ENCODE measurements around the gene ARHGAP42.

DNA sequence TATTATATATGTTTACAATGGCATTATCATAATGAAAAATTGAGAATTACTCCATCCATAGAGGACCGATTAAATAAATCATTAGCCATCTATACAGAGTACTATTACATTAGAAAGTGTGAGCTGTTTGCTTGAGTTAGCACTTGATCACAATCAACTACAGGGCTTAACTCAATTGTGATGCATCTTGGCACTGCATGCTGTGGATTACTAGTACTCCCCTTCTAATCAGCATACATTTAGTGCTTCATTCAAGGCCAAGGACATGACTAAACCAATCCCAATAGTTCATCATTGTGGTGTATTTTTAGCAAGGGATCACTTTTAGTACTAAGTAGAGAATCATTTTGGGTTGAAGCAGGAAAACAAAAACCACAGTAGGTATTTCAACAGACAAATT lies 23.5 kb upstream of the ARHGAP42 start:
- TF ChIP-seq, protein P1, sequence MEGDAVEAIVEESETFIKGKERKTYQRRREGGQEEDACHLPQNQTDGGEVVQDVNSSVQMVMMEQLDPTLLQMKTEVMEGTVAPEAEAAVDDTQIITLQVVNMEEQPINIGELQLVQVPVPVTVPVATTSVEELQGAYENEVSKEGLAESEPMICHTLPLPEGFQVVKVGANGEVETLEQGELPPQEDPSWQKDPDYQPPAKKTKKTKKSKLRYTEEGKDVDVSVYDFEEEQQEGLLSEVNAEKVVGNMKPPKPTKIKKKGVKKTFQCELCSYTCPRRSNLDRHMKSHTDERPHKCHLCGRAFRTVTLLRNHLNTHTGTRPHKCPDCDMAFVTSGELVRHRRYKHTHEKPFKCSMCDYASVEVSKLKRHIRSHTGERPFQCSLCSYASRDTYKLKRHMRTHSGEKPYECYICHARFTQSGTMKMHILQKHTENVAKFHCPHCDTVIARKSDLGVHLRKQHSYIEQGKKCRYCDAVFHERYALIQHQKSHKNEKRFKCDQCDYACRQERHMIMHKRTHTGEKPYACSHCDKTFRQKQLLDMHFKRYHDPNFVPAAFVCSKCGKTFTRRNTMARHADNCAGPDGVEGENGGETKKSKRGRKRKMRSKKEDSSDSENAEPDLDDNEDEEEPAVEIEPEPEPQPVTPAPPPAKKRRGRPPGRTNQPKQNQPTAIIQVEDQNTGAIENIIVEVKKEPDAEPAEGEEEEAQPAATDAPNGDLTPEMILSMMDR (IDR thresholded peaks at IDR 0.05), result no peak
- no peak for TF ChIP-seq POLR2A (IDR thresholded peaks at IDR 0.05)
